Progenitor cell of endocrine pancreas (in vitro differentiated cells): ENCODE measurements around the gene CLDND2. TPM values are rescaled to one million over a fixed set of nuclear protein-coding genes. Genes with fewer than 3 reads are reported as not detected.

Experiments used
- DNase-seq: peaks from one replicate; pipeline ENCODE4 v3.0.0; 2021; ENCODE audit warnings: low spot score; ENCODE audit not compliant: unreplicated experiment
- H3K27ac Mint-ChIP-seq: 2 replicates; pipeline ENCODE4 v1.8.0; 2021; ENCODE audit warnings: mild to moderate bottlenecking, moderate library complexity, mixed read lengths
- H3K27me3 Mint-ChIP-seq: 2 replicates; pipeline ENCODE4 v1.8.0; 2021; ENCODE audit warnings: mixed read lengths
- H3K36me3 Mint-ChIP-seq: 2 replicates; pipeline ENCODE4 v1.8.0; 2022; ENCODE audit warnings: mixed read lengths; ENCODE audit not compliant: insufficient read depth
- H3K4me1 Mint-ChIP-seq: 2 replicates; pipeline ENCODE4 v1.8.0; 2021; ENCODE audit warnings: low read depth, mixed read lengths
- H3K4me3 Mint-ChIP-seq: 2 replicates; pipeline ENCODE4 v1.8.0; 2021; ENCODE audit warnings: low read depth, mild to moderate bottlenecking, moderate library complexity, mixed read lengths
- H3K9me3 Mint-ChIP-seq: 2 replicates; pipeline ENCODE4 v1.8.0; 2021; ENCODE audit warnings: low read depth, mixed read lengths
- CTCF ChIP-seq: fragments of 200-600 bp; sonication (generic); IDR thresholded peaks from one replicate; pipeline ENCODE4 v1.5.0; 2021; ENCODE audit warnings: antibody characterized with exemption, mild to moderate bottlenecking; ENCODE audit not compliant: unreplicated experiment
- total RNA-seq: library from RNA; stranded (reverse); gene quantifications from 2 replicates; pipeline ENCODE4 v1.2.1, GENCODE V29; 2021

The CLDND2 gene
- total RNA-seq, 1 donor from 2014 or later = 1.4 TPM

GRCh38 chr19:51366389-51367254 lies 2.2 kb downstream of the CLDND2 start:
- H3K27me3 Mint-ChIP-seq = peaks cover 14% of the 10 kb centered on the region
- no peak for TF ChIP-seq CTCF
- H3K9me3 Mint-ChIP-seq = no peaks in the 10 kb centered on the region
- peak overlapping the region; percentile 100 for H3K27ac Mint-ChIP-seq
- H3K36me3 Mint-ChIP-seq = no peaks in the 10 kb centered on the region
- peak; percentile 92 for DNase-seq
- peaks cover 38% of the 10 kb centered on the region for H3K4me1 Mint-ChIP-seq
- peak overlapping the region; percentile 96 for H3K4me3 Mint-ChIP-seq

GRCh38 chr19:51365965-51366388 lies 2.8 kb downstream of the CLDND2 start, which contains the start of gene ETFB:
Gene ETFB, minus strand, starts transcription at chr19:51366388. Its CDS starts 62 bp downstream, at chr19:51366326.
- peak within 1 kb of the TSS; percentile 100 for H3K27ac Mint-ChIP-seq
- peak within 1 kb of the TSS; percentile 96 for H3K4me3 Mint-ChIP-seq
- peaks cover 38% of the 10 kb centered on the region for H3K4me1 Mint-ChIP-seq
- no peak for TF ChIP-seq CTCF
- no peaks in the 10 kb centered on the region for H3K36me3 Mint-ChIP-seq
- H3K9me3 Mint-ChIP-seq = no peaks in the 10 kb centered on the region
- DNase-seq = no peak
- peaks cover 9% of the 10 kb centered on the region for H3K27me3 Mint-ChIP-seq

- no peak for DNase-seq
- Mint-ChIP-seq H3K27ac (peak overlapping the region; percentile 98), H3K9me3 (no peaks in the 10 kb centered on the region), H3K27me3 (peaks cover 3% of the 10 kb centered on the region), H3K36me3 (no peaks in the 10 kb centered on the region), H3K4me1 (peaks cover 38% of the 10 kb centered on the region), H3K4me3 (peak overlapping the region; percentile 96)
- TF ChIP-seq CTCF = no peak
These were observed 3.4 kb downstream of the CLDND2 start for GRCh38 chr19:51365211-51365964.

GRCh38 chr19:51364200-51365106 lies 4.3 kb downstream of the CLDND2 start:
- H3K27ac Mint-ChIP-seq = peak overlapping the region; percentile 29

More at GRCh38 chr19:51364200-51365106, 4.3 kb downstream of the CLDND2 start:
- Mint-ChIP-seq H3K4me3 (peak overlapping the region; percentile 22), H3K36me3 (no peaks in the 10 kb centered on the region), H3K27me3 (no peaks in the 10 kb centered on the region), H3K9me3 (no peaks in the 10 kb centered on the region), H3K4me1 (peaks cover 38% of the 10 kb centered on the region)
- TF ChIP-seq CTCF = no peak
- DNase-seq = no peak
